Pons (tissue), 1 donor: Measurements from ENCODE around the gene DIPK1A.

Experiments
- DNase-seq: peaks from one replicate; pipeline ENCODE4 v3.0.0-alpha.2; 2016; ENCODE audit warnings: low spot score

DIPK1A gene

DNA sequence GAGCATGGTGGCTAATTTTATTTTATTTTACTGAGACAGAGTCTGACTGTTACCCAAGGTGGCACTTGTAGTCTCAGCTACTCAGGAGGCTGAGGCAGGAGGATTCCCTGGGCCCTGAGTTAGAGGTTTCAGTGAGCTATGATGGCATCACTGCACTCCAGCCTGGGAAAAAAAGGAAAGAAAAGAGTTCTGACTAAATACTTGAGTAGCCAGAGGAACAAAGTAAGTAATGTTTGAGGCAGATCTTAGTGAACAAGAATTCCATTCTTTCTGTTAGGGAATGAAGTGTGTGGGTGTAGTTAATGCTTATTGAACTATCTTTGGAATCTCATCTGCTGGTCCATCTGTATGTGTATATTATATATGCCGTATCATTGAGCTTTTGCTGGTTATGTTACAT is 163.3 kb downstream of the DIPK1A start:
- DNase-seq: no peak

DNA sequence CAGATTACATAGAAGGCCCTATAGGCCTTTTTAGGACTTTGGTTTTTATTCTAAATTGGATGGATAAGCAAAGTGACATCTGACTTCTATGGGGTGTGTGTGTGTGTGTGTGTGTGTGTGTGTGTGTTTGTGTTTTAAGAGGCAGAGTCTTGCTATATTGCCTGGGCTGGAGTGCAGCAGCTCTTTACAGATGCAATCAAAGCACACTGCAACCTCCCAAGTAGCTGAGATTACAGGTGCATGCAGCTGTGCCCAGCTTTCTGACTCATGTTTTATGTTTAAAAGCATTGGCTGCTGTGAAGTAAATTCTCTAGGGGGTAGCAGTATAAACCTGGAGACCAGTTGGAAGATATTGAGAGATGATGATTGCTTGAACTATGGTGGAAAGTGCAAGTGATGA is 164.0 kb downstream of the DIPK1A start:
- DNase-seq: no peak

DNA sequence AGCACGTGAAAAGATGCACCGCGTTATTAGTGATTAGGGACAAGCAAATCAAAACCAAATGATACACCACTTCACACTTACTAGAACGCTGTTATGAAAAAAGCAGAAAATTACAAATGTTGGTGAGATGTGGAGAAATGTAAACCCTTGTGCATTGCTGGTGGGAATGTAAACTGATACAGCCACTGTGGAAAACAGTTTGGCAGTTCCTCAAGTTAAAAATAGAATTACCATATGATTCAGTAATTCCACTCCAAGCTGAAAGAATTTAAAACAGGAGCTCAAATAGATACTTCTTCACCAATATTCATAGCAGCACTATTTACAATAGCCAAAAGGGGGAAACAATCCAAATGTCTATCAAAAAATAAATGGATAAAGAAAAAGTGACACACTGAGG is 166.1 kb downstream of the DIPK1A start:
- no peak for DNase-seq

DNA sequence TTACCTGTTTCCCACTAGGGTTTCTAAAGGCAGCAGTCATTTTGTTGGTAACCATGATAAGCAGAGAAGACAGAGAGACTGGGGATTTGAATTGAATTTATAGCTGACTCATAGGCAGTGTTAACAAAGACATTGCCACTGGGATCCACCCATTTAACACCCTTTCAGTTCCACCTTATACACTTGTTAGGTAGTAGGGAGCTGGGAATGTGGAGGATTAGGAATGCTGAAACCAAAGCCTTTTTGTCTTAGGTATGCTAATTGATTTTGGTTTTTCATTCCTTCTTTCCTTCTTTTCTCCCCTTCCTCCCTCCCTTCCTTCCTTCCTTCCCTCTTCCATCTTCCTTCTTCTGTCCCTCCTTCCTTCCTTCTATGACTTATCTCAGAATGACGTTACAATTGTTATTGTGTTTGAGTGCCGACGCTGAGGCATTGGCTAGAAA is 168.9 kb downstream of the DIPK1A start:
- no peak for DNase-seq
